ENCODE measurements around the gene DLG1.

- TF ChIP-seq POLR2A (IDR thresholded peaks at IDR 0.05) (no peak), CTCF (IDR thresholded peaks at IDR 0.05) (no peak)
These were observed 218.1 kb downstream of the DLG1 start for GRCh38 chr3:197080344-197080743.
